ENCODE measurements around the gene COX5A. TPM values are rescaled to one million over a fixed set of nuclear protein-coding genes. Genes with fewer than 3 reads are reported as not detected.

Gene COX5A
- 33.7 and 47.4 TPM in 2 replicates for total RNA-seq

GRCh38 chr15:74937590-74938371, at the start of gene COX5A:
COX5A (minus strand) TSS chr15:74938073; CDS start chr15:74938014, 59 bp downstream.
- H3K4me3 ChIP-seq (ENCODE audit: low read depth, low read length): peak within 1 kb of the TSS; percentile 92
- peak; percentile 97 for DNase-seq (ENCODE audit: low read depth)
- no peak for TF ChIP-seq CTCF (IDR thresholded peaks at IDR 0.05; ENCODE audit: insufficient read depth, low read depth, low read length)

GRCh38 chr15:74983725-74984231, 45.9 kb upstream of the COX5A start:
- no peak overlapping the region for H3K4me3 ChIP-seq (ENCODE audit: low read depth, low read length)
- no peak for DNase-seq (ENCODE audit: low read depth)
- TF ChIP-seq CTCF (IDR thresholded peaks at IDR 0.05; ENCODE audit: insufficient read depth, low read depth, low read length): no peak

- no peak overlapping the region for H3K4me3 ChIP-seq (ENCODE audit: low read depth, low read length)
- TF ChIP-seq CTCF (IDR thresholded peaks at IDR 0.05; ENCODE audit: insufficient read depth, low read depth, low read length): no peak
- DNase-seq (ENCODE audit: low read depth): peak; percentile 33
These were observed 44.3 kb upstream of the COX5A start for GRCh38 chr15:74982183-74982582.

GRCh38 chr15:74978503-74978902, 40.6 kb upstream of the COX5A start:
- no peak for TF ChIP-seq CTCF (IDR thresholded peaks at IDR 0.05; ENCODE audit: insufficient read depth, low read depth, low read length)
- no peak for DNase-seq (ENCODE audit: low read depth)
- H3K4me3 ChIP-seq (ENCODE audit: low read depth, low read length): no peak overlapping the region

- H3K4me3 ChIP-seq (ENCODE audit: low read depth, low read length): no peak overlapping the region
- no peak for DNase-seq (ENCODE audit: low read depth)
- TF ChIP-seq CTCF (IDR thresholded peaks at IDR 0.05; ENCODE audit: insufficient read depth, low read depth, low read length): no peak
These were observed 40.2 kb upstream of the COX5A start for GRCh38 chr15:74978077-74978476.

DNA sequence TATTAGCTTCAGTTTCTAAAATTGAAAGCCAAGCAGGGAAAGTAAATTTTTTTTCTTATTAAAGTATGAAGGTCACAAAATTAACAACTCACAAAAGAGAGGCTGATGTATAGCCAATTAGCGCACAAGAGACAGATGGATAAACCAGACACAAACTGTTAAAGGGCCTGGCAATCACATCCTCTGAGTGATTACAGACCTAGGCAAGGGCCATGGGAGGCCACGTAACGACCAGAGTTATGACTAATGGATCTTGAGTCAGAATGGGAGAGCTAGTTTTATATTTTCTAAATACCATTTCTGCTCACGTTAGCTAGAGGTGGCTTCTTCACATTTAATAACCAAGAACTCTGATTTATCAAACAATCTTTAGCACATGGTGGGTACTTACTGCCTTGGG, 39.7 kb upstream of the COX5A start:
- no peak for DNase-seq (ENCODE audit: low read depth)
- no peak for TF ChIP-seq CTCF (IDR thresholded peaks at IDR 0.05; ENCODE audit: insufficient read depth, low read depth, low read length)
- no peak overlapping the region for H3K4me3 ChIP-seq (ENCODE audit: low read depth, low read length)

Measured in fibroblast of villous mesenchyme (primary cell).